WI38 (cell line): ENCODE data around the gene HUS1.
"Not testable (repeated sequence)": the region's sequence is repeated elsewhere in the genome, so short reads cannot be mapped to it uniquely, and the experiment has no call there.

Experiments used
- H3K4me3 ChIP-seq: 2 replicates; pipeline ENCODE4 v1.5.1; 2011; ENCODE audit warnings: low read depth, mild to moderate bottlenecking, control low read depth, low read length
- TF ChIP-seq, protein P1 (sequence below): IDR thresholded peaks from 2 replicates; pipeline ENCODE4 v1.5.1; 2012; ENCODE audit warnings: low read depth, mild to moderate bottlenecking, control low read depth, low read length

The HUS1 gene

GRCh38 chr7:47944536-47945260 is 34.7 kb downstream of the HUS1 start:
- no peak overlapping the region for H3K4me3 ChIP-seq
- TF ChIP-seq, protein P1, sequence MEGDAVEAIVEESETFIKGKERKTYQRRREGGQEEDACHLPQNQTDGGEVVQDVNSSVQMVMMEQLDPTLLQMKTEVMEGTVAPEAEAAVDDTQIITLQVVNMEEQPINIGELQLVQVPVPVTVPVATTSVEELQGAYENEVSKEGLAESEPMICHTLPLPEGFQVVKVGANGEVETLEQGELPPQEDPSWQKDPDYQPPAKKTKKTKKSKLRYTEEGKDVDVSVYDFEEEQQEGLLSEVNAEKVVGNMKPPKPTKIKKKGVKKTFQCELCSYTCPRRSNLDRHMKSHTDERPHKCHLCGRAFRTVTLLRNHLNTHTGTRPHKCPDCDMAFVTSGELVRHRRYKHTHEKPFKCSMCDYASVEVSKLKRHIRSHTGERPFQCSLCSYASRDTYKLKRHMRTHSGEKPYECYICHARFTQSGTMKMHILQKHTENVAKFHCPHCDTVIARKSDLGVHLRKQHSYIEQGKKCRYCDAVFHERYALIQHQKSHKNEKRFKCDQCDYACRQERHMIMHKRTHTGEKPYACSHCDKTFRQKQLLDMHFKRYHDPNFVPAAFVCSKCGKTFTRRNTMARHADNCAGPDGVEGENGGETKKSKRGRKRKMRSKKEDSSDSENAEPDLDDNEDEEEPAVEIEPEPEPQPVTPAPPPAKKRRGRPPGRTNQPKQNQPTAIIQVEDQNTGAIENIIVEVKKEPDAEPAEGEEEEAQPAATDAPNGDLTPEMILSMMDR: no peak

GRCh38 chr7:47943676-47944474 is 35.5 kb downstream of the HUS1 start:
- H3K4me3 ChIP-seq: no peak overlapping the region
- TF ChIP-seq, protein P1: no peak

GRCh38 chr7:47942651-47943050 is 36.8 kb downstream of the HUS1 start:
- H3K4me3 ChIP-seq: not testable (repeated sequence)

GRCh38 chr7:47942132-47942531 is 37.3 kb downstream of the HUS1 start:
- TF ChIP-seq, protein P1: no peak
- no peak overlapping the region for H3K4me3 ChIP-seq

DNA sequence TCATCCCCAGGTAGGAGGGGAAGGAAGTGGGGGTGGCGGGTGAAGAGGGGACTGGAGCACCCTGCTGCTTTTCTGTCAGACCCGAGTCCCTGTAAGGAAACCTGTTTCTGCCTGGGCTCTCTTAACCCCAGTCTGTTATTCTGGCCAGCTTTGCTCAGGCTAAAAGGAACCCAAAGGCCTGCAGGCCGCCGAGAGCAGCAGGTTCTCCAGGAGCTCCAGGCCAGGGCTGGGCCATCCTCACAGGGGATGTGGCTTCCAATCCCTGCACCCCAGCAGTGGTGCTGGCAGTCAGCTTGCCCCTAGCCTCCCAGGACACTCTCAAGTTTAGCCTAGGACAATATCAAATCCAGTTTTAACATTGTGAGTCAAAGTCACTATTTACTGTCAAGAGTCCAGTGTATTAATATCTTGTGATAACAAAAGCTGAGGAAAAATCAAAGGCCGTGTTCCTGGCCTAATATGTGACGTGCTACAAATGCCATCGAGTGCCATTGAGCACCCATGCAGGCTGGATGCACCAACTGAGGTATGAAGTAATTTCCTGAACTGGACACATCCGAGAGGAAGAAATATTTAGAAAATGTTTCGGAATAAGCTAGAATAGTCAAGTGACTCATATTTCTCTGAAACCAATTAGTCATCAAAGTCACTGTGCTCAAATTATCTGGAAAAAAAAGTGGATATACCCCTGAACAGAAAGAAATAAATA is 38.1 kb downstream of the HUS1 start:
- no peak overlapping the region for H3K4me3 ChIP-seq
- TF ChIP-seq, protein P1: no peak

DNA sequence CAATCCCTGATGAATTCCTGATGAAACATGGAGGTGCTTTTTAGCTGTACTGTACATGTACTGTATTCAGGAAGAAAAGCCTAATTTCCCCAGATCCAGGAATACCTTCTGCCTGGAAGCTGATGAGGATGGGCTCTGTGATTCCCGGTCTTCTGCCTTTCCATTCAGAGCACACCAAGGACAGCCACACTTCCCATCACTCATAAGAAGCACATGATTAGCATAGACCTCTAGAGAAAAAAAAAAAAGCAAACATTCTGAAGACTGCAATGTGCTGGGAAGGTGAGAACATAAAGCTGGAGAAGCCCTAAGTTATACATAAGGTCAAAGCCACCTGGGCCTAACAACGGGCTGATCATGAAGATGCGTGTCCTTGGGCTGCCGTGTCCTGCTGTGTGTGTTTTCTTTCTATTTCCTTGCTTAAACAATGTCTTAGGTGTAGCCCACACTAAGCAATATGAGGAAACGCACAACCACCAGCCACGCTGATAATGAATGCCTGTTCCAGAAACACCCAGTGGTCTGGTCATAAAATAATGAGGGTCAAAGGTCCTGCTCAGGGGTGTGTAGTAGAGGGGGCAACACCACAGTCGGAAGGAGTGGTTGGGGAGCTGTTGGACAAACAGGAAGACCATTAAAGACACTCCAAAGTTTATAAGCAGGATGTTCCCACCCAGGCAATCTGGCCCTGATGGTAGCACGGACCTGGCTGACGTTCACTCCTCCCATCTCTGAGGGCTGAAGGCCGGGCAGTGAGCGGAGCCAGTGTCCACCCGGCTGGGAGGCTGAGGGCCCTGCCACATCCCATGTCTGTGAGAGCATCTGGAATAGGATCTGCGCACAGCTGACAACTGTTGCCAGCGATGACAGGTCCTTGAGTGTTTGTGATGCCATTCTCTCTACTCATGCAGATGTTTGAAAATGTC is 39.1 kb downstream of the HUS1 start:
- TF ChIP-seq, protein P1: no peak

More for the DNA sequence above, 39.1 kb downstream of the HUS1 start:
- no peak overlapping the region for H3K4me3 ChIP-seq
